DMS153 (cell line): Measurements from ENCODE around the gene PDRG1.
A peak's percentile ranks its signal among the peaks of the same experiment; 100 is the strongest.
"Not testable (repeated sequence)": the region's sequence is repeated elsewhere in the genome, so short reads cannot be mapped to it uniquely, and the experiment has no call there.

ENCODE experiments used
- DNase-seq: peaks from one replicate; lab custom pipeline; 2025; lab: John Stamatoyannopoulos, UW

Gene PDRG1

GRCh38 chr20:31926493-31926892 lies 25.4 kb downstream of the PDRG1 start:
- DNase-seq, result no peak

GRCh38 chr20:31925631-31926030 lies 26.2 kb downstream of the PDRG1 start:
- no peak for DNase-seq

DNA sequence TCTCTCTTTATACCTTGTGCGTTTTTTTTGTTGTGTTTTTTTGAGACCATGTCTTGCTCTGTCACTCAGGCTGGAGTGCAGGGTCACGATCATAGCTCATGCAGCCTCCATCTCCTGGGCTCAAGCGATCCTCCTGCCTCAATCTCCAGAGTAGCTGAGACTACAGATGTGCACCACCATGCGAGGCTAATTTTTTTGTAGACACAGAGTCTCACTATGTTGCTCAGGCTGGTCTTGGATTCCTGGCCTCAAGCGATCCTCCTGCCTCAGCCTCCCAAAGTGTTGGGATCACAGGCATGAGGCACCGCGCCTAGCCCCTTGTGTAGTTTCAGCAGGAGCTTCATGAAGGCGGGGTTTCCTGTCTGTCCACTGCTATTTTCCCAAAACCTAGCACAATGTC lies 27.3 kb downstream of the PDRG1 start:
- no peak for DNase-seq

DNA sequence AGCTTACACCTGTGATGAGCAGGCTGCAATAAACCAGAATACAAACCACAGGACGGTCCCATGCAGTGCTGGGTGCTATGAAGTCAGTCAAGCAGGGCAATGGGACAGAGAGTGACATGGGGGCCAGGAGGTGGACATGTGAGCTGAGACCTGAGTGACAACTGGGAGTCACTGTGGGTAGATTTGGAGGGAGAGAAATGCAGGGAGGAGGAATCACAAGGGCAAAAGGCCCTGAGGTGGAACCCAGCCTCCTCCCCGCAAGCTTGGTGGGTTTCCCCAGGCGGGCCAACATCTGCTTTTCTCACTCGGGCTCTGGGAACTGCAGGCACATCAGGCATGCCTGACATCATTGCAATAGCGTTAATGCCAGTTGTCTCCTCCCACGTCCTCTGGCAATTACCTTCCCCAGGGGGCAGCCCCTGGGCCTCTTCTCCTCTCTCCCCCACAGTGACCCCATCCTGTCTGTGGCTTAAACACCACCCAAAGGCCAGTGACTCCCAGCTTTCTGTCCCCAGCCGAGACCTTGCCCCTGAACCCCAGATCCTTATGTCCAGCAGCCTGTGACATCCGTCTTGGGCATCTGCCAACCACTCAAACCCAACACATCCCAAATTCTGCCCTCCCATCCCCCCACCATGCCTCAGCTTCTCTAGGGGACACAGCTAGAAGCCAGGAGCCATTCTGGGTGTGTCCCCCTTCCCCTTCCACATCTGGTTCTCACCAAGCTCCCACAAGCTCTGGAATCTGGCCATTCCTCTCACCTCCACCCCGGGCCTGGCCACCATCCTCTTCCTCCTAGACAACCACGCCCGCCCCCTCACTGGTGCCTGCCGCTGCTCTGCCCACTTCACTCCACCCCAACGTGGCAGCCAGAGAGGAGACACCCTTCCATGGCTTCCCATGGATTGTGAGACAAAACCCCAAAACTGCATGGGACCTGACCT lies 28.2 kb downstream of the PDRG1 start:
- no peak for DNase-seq

GRCh38 chr20:31922588-31922987 lies 29.3 kb downstream of the PDRG1 start:
- DNase-seq, result no peak

DNA sequence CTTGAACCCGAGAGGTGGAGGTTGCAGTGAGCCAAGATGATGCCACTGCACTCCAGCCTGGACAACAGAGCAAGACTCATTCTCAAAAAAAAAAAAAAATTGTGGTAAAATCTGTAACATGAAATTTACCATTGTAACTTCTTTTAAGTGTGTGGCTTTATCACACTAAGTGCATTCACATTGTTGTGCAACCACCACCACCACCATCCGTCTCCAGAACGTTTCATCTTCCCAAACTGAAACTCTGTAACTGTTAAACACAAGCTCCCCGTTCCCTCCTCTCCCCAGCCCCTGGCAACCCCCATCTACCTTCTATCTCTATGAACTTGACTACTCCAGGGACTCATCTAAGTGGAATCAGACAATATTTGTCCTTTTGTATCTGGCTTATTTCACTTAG lies 29.7 kb downstream of the PDRG1 start:
- no peak for DNase-seq

DNA sequence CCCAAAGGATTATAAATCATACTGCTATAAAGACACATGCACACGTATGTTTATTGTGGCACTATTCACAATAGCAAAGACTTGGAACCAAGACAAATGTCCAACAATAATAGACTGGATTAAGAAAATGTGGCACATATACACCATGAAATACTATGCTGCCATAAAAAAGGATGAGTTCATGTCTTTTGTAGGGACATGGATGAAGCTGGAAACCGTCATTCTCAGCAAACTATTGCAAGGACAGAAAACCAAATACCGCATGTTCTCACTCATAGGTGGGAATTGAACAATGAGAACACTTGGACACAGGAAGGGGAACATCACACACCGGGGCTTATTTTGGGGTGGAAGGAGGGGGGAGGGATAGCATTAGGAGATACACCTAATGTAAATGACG lies 30.4 kb downstream of the PDRG1 start:
- not testable (repeated sequence) for DNase-seq

GRCh38 chr20:31920275-31920855 lies 31.5 kb downstream of the PDRG1 start:
- no peak for DNase-seq

- no peak for DNase-seq
Observed at GRCh38 chr20:31919410-31920155, 32.3 kb downstream of the PDRG1 start.

- DNase-seq, result no peak
Observed at GRCh38 chr20:31918466-31919105, 33.3 kb downstream of the PDRG1 start.

GRCh38 chr20:31917962-31918412 lies 33.9 kb downstream of the PDRG1 start:
- DNase-seq, result not testable (repeated sequence)

GRCh38 chr20:31916708-31917107 lies 35.1 kb downstream of the PDRG1 start:
- no peak for DNase-seq

GRCh38 chr20:31915491-31916280 lies 36.2 kb downstream of the PDRG1 start:
- DNase-seq, result peak; percentile 45

DNA sequence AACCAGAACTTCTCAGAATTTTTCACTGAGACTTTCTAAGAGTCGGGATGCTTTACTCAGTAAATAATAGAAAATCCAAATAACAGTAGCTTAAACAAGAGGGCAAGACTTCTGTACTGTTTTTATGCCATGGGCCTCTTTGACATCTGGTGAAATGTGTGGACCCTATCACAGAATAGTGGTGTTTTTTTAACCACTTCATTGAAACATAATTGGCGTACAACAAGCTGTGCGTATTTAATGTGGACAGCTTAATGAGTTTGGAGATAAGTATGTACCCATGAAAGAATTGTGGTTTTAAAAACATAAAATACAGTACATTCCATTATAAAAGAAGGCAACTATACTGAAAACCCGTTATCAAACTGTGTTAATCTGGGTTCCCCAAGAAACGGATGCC lies 37.7 kb downstream of the PDRG1 start:
- DNase-seq, result no peak

DNA sequence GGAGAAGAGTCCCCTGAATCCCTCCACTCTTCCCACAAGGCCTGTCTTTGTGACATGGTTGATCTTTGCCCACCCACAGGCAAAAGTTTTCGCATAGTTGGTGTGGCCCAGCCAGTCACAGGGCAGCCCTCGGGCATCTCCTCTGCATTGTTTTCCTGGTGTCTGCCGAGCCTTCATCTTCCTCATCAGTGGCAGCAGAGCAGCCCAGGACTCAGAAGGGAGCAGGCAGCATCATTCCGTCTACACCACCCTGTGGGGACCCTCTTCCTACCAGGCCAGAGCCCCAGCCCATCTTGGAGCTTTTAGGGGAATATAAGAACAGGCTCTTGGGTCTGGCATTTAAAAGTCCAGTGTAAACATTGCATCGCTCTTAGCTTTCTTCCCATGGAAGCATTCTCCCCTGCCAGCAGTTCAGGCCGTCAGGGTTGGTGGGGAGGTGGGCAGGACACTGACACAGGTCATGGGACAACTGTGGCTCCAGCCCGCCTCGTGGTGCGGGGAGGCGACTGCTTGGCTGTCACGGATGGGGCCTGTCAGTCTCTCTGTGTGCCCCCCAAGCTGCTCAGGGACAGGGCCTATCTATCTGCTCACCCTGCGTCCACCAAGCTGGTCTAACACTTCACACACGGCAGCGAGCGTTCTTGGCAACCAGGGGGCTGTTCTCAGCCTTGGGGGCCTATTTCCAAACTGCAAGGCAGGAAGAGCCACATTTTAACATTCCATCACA lies 38.3 kb downstream of the PDRG1 start:
- DNase-seq, result no peak

DNA sequence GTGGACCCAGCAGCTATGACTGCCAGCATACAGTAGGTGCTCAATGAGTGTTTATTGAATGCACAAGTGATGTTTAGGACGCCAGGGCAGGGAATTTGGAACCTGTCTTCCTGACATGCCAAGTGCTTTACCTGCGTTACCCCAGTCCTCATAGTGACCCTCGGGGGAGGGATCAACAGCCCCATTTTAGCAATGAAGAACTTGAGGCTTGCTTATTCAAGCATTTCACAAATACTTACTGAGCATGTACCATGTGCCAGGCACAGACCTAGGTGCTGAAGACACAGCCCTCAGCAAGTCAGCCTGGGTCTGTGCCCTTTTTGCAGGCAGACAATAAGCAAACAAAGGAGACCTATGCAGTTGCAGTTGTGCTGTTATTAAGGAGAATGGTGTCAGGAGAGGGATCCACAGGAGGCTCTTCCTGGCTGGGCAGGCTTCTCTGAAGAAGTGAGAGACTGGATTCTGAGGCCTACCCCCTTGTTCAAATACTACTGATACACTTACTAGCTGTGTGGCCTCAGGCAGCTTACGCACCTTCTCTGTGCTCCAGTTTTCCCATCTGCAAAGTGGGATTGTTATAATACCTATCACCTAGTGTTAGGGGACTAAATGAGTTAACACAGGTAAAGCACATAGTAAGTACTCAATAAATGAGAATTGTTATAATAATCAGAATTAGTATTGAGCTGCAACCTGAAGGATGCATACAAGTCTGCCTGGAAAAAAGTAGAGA lies 41.6 kb downstream of the PDRG1 start:
- DNase-seq, result no peak

GRCh38 chr20:31909253-31910070 lies 42.4 kb downstream of the PDRG1 start:
- no peak for DNase-seq

- DNase-seq, result no peak
Observed at GRCh38 chr20:31908424-31908823, 43.4 kb downstream of the PDRG1 start.

GRCh38 chr20:31908016-31908415 lies 43.8 kb downstream of the PDRG1 start:
- DNase-seq, result no peak
